Tibial nerve (tissue), 4 donors: ENCODE results near the gene SEC61A2. TPM values are rescaled to one million over a fixed set of nuclear protein-coding genes. Genes with fewer than 3 reads are reported as not detected.
"Not testable (repeated sequence)": the region's sequence is repeated elsewhere in the genome, so short reads cannot be mapped to it uniquely, and the experiment has no call there.

Experiments
- DNase-seq, 2 donors: peaks; one replicate each; pipeline ENCODE4 v3.0.0-alpha.2; 2019; ENCODE audit warnings: low spot score in 2 of 2
- H3K27ac ChIP-seq, 4 donors: fragments of 200-600 bp; sonication (generic) in 3 of 4; one replicate each; pipeline ENCODE4 v1.5.1; 2017 to 2019; ENCODE audit warnings: mild to moderate bottlenecking in 1 of 4
- H3K27me3 ChIP-seq, 2 donors: fragments of 200-600 bp; sonication (generic) in 1 of 2; one replicate each; pipeline versions ENCODE4 v1.5.1 to v1.6.0; 2017 to 2019
- H3K36me3 ChIP-seq, 3 donors: fragments of 200-600 bp; sonication (generic); one replicate each; pipeline ENCODE4 v1.5.1; 2018 to 2019
- H3K4me1 ChIP-seq, 4 donors: fragments of 200-600 bp; sonication (generic) in 3 of 4; one replicate each; pipeline ENCODE4 v1.5.1; 2017 to 2019
- H3K4me3 ChIP-seq, 4 donors: fragments of 200-600 bp; sonication (generic) in 3 of 4; one replicate each; pipeline ENCODE4 v1.5.1; 2017 to 2019; ENCODE audit warnings: mild to moderate bottlenecking in 1 of 4, moderate library complexity in 1 of 4
- H3K9me3 ChIP-seq, 4 donors: fragments of 200-600 bp; sonication (generic) in 3 of 4; one replicate each; pipeline ENCODE4 v1.5.1; 2017 to 2019
- EP300 ChIP-seq, 2 donors: sonication (generic); formaldehyde crosslinking; IDR thresholded peaks; one replicate each; pipeline ENCODE4 v1.6.1; 2017; ENCODE audit warnings: antibody characterized with exemption in 2 of 2, mild to moderate bottlenecking in 1 of 2
- POLR2A ChIP-seq, 2 donors: fragments of 450-650 bp; IDR thresholded peaks; one replicate each; pipeline ENCODE4 v1.6.1; 2017; ENCODE audit warnings: antibody characterized with exemption in 2 of 2, mild to moderate bottlenecking in 2 of 2, moderate library complexity in 2 of 2
- WGBS, 2 donors: methylation state at CpG; one replicate each; pipeline ENCODE4 v1.1.5; 2018; 5-methylcytosine and 5-hydroxymethylcytosine counted together
- total RNA-seq, 4 donors: library from RNA; depleted of rRNA; stranded (reverse); fragments of >200 nt; gene quantifications; one replicate each; pipeline ENCODE4 v1.1.0, GENCODE V29; 2016
- TF ChIP-seq, protein P1 (sequence below), 5 experiments: fragments of 200-600 bp in 3 of 5; fragments of 450-650 bp in 2 of 5; sonication (generic) in 3 of 5; IDR thresholded peaks; one replicate each; pipeline ENCODE4 v1.5.1; 2016 to 2019; ENCODE audit warnings: antibody characterized with exemption in 5 of 5, mild to moderate bottlenecking in 3 of 5, moderate library complexity in 2 of 5

Gene SEC61A2
- total RNA-seq, 4 donors from 2014 or later = 9.0 to 12.7 (median 10.9) TPM

DNA sequence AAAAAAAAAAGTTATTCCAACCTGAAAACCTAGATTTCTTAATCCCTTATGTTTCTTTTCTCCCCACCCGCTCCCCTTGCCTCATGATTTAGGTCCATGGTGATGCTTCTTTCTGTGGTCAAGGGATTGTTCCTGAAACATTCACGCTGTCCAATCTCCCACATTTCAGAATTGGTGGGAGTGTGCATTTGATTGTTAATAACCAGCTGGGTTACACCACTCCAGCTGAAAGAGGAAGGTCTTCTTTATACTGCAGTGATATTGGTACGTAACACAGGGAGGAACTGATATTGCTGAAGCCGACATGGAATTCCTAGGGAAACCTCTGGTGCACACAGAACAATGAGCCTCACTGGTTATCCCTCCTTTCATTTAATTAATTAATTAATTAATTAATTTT is 38.1 kb upstream of the SEC61A2 start:
- no peak overlapping the region for H3K27ac ChIP-seq
- H3K4me3 ChIP-seq = no peak overlapping the region
- no peaks in the 10 kb centered on the region for H3K27me3 ChIP-seq
- TF ChIP-seq EP300 (IDR thresholded peaks at IDR 0.05) (no peak), POLR2A (IDR thresholded peaks at IDR 0.05) (no peak)
- TF ChIP-seq, protein P1, sequence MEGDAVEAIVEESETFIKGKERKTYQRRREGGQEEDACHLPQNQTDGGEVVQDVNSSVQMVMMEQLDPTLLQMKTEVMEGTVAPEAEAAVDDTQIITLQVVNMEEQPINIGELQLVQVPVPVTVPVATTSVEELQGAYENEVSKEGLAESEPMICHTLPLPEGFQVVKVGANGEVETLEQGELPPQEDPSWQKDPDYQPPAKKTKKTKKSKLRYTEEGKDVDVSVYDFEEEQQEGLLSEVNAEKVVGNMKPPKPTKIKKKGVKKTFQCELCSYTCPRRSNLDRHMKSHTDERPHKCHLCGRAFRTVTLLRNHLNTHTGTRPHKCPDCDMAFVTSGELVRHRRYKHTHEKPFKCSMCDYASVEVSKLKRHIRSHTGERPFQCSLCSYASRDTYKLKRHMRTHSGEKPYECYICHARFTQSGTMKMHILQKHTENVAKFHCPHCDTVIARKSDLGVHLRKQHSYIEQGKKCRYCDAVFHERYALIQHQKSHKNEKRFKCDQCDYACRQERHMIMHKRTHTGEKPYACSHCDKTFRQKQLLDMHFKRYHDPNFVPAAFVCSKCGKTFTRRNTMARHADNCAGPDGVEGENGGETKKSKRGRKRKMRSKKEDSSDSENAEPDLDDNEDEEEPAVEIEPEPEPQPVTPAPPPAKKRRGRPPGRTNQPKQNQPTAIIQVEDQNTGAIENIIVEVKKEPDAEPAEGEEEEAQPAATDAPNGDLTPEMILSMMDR (IDR thresholded peaks at IDR 0.05) = no peak
- WGBS, 2 donors = 84 to 92% methylated on average over 4 of the region's 4 CpGs
- peaks cover 0 to 98% (median 5%) of the 10 kb centered on the region in 3 donors for H3K36me3 ChIP-seq
- no peaks in the 10 kb centered on the region for H3K4me1 ChIP-seq
- DNase-seq = no peak
- H3K9me3 ChIP-seq = no peaks in the 10 kb centered on the region

GRCh38 chr10:12097361-12097760 is 32.1 kb upstream of the SEC61A2 start:
- H3K27ac ChIP-seq, H3K4me1 ChIP-seq, H3K4me3 ChIP-seq, DNase-seq, H3K9me3 ChIP-seq, H3K27me3 ChIP-seq: not testable (repeated sequence)
- WGBS, 2 donors = 92 to 93% methylated on average over 9 of the region's 9 CpGs
- peaks cover 2 to 90% (median 13%) of the 10 kb centered on the region in 3 donors for H3K36me3 ChIP-seq

DNA sequence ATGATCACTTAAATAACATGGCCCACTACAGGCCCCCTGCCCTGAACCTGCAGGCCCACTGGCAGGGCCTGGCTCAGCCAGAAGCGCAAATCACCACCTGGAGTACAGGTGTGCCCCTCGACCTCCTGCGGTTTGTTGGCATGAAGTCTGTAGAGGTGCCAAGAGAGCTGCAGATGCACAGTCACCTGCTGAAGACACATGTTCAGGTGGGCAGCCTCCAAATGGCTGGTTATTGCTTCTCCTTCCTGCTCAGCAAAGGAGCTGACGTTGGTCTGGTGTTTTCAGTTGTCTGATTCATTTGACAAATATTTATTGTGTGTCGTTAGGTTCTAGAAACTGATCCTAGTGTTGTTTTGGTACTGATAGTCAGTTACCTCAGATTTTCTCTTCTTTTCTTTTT is 31.7 kb upstream of the SEC61A2 start:
- H3K4me3 ChIP-seq = no peak overlapping the region
- peaks cover 2 to 90% (median 13%) of the 10 kb centered on the region in 3 donors for H3K36me3 ChIP-seq
- H3K4me1 ChIP-seq = no peaks in the 10 kb centered on the region
- H3K27ac ChIP-seq = no peak overlapping the region
- H3K9me3 ChIP-seq = no peaks in the 10 kb centered on the region
- no peaks in the 10 kb centered on the region for H3K27me3 ChIP-seq
- no peak for DNase-seq
- 82 to 89% methylated on average over 5 of the region's 5 CpGs for WGBS, 2 donors
- TF ChIP-seq POLR2A (IDR thresholded peaks at IDR 0.05) (no peak), EP300 (IDR thresholded peaks at IDR 0.05) (no peak)
- TF ChIP-seq, protein P1 (IDR thresholded peaks at IDR 0.05) = no peak

- Histone ChIP-seq H3K4me1 (no peaks in the 10 kb centered on the region), H3K27me3 (no peaks in the 10 kb centered on the region), H3K36me3 (peaks cover 2 to 90% (median 13%) of the 10 kb centered on the region in 3 donors), H3K27ac (no peak overlapping the region), H3K9me3 (no peaks in the 10 kb centered on the region), H3K4me3 (no peak overlapping the region)
- TF ChIP-seq, protein P1 (IDR thresholded peaks at IDR 0.05) = no peak
- TF ChIP-seq POLR2A (IDR thresholded peaks at IDR 0.05) = no peak
- no peak for TF ChIP-seq EP300 (IDR thresholded peaks at IDR 0.05)
- DNase-seq = no peak
- WGBS, 2 donors = 93 to 95% methylated on average over 4 of the region's 4 CpGs
Observed at GRCh38 chr10:12098966-12099365, 30.5 kb upstream of the SEC61A2 start.

- 87 to 88% methylated on average over 4 of the region's 4 CpGs for WGBS, 2 donors
- Histone ChIP-seq H3K27ac (no peak overlapping the region), H3K4me1 (no peaks in the 10 kb centered on the region), H3K4me3 (no peak overlapping the region), H3K36me3 (peaks cover 2 to 99% (median 16%) of the 10 kb centered on the region in 3 donors), H3K9me3 (no peaks in the 10 kb centered on the region), H3K27me3 (no peaks in the 10 kb centered on the region)
- TF ChIP-seq EP300 (IDR thresholded peaks at IDR 0.05) = no peak
- TF ChIP-seq, protein P1 (IDR thresholded peaks at IDR 0.05) = no peak
- no peak for TF ChIP-seq POLR2A (IDR thresholded peaks at IDR 0.05)
- DNase-seq = no peak
Observed at GRCh38 chr10:12103802-12104201, 25.7 kb upstream of the SEC61A2 start.

DNA sequence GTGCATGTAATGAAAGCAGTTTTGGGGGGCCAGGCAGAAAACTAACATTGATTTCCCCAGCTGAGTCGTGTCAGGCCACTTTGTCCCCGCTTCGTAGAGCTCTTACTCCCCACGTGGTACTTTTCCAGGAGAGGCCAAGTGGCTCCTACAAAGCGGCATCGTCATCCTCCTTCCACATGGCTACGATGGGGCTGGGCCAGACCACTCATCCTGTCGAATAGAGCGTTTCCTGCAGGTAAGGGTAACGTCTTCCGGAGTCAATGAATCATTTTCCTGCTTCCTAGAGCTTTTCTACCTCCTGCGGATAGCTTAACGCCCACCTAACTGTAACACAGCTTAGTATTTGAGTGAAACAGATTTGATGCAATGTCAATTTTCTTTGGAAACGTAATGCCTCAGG is 21.7 kb upstream of the SEC61A2 start:
- no peak for DNase-seq
- H3K4me3 ChIP-seq = no peak overlapping the region
- TF ChIP-seq EP300 (IDR thresholded peaks at IDR 0.05) = no peak
- TF ChIP-seq, protein P1 (IDR thresholded peaks at IDR 0.05) = no peak
- TF ChIP-seq POLR2A (IDR thresholded peaks at IDR 0.05) = no peak
- H3K36me3 ChIP-seq = peaks cover 2 to 100% (median 8%) of the 10 kb centered on the region in 3 donors
- no peaks in the 10 kb centered on the region for H3K4me1 ChIP-seq
- no peaks in the 10 kb centered on the region for H3K9me3 ChIP-seq
- no peaks in the 10 kb centered on the region for H3K27me3 ChIP-seq
- no peak overlapping the region for H3K27ac ChIP-seq
- 91 to 92% methylated on average over 14 of the region's 14 CpGs for WGBS, 2 donors
